Endometrial microvascular endothelial cells (primary cell): Measurements from ENCODE around the gene GPR139. TPM values are rescaled to one million over a fixed set of nuclear protein-coding genes. Genes with fewer than 3 reads are reported as not detected.

Experiments used
- in situ Hi-C: cut with HindIII; loops from 2 replicates; pipeline ENCODE4 v1.10.0; 2017; ENCODE audit warnings: low sequenced_read_pairs, low pct_unique_long_range_greater_than_20kb; ENCODE audit errors: inconsistent ontology term
- total RNA-seq: library from RNA; depleted of rRNA; stranded (reverse); fragments of >200 nt; gene quantifications from one replicate; pipeline ENCODE4 v1.2.3, GENCODE V29; 2015; ENCODE audit errors: inconsistent ontology term

Gene GPR139
- total RNA-seq = not detected

- in situ Hi-C loops = no loop called here
These were observed at the start of gene GPR139 for GRCh38 chr16:20073203-20074098. Gene GPR139 (minus strand): TSS chr16:20073890. CDS start chr16:20073616, 274 bp downstream.

GRCh38 chr16:20122011-20122410 is 48.3 kb upstream of the GPR139 start:
- in situ Hi-C loops = no loop called here

GRCh38 chr16:20114356-20114755 is 40.7 kb upstream of the GPR139 start:
- in situ Hi-C loops = no loop called here

DNA sequence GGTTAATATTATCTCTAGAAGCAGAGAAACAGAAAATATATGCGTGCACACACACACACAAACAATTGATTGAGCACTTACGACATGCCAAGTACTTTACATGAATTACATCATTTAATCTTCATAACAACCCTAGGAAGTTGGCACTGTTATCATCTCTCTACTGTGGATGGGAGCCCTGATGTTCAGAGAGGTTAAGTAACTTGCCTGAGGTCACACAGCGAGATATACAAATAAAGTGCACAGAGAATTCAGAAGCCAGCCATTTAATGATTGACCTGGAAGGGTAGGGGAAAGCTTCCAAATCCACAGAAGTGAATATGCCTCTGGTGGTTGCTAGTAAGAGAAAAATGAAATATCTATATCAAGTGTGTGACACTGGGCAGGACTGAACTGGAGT is 37.5 kb upstream of the GPR139 start:
- in situ Hi-C loops = no loop called here

- in situ Hi-C loops = no loop called here
These were observed 33.4 kb upstream of the GPR139 start for GRCh38 chr16:20107083-20107482.

- in situ Hi-C loops = no loop called here
These were observed 31.0 kb upstream of the GPR139 start for GRCh38 chr16:20104563-20105183.

DNA sequence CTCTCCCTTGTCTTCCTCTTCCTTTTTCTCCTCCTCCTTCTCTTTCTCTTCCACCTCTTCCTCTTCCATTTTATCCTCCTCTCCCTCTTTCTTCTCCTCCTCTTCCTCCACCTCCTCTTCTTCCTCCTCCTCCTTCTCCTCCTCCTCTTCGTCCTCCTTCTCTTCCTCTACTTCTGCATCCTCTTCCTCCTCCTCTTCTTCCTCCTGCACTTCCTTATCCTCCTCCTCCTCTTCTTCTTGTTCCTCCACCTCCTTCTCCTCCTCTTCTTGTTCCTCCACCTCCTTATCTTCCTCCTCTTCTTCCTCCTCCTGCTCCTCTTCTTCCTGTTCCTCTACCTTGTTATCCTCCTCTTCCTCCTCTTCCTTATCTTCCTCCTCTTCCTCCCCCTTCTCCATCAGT is 28.8 kb upstream of the GPR139 start:
- in situ Hi-C loops = no loop called here

DNA sequence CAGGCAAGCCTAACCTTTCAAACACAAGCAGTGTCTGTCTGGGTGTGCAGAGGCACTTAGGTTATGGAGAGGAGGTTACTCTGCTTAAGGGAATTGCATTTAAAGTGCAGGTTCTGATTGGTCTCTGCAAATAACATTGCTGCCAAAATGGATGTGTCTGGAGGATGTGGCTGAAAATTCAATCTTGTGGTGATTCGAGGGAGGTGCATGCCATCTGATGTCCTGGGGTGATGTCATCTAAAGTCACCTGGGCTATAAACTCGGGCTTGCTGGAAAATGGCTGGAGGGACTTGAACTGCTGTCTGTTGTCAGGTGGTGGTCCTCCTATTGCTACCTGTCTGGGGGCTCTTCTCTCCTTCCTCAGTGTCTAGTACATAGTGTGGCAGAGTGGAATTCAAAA is 28.3 kb upstream of the GPR139 start:
- in situ Hi-C loops = no loop called here

DNA sequence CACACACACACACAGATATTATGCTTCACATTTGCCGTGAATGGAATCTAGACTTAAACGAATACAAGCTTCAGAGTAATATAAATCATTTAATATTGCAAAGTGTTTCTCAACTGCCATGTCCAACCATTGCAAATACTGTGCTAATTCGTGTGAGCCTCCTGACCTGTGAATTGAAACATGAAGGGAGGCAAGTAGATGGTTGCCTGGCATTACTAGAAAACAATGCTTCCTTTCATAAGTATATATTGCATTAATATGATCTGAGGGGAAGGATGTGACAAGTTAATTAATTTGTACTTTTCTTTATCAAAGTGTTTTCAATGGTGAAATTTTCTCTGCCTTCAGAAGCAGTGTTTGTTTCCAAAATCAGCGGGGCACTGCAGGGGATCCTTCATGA is 25.7 kb upstream of the GPR139 start:
- in situ Hi-C loops = no loop called here

DNA sequence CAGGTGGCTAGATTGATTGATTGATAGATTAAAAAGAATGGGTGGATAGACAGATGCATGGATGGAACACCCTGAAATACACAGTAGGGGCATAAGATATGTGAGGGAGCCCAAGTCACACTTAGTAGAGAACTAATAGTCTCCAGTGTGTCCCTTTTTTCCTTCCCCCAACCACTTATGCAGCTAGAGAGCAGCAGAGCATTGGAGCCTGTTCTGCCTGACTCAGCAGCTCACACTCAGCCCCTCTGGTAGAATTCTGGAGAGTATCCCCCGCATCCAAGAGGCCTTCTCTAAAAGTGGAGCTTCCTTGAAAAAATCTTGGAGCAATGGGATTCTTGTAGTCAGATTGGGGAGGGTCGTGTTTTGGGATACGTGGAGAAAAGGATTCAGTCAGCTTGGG is 20.5 kb upstream of the GPR139 start:
- in situ Hi-C loops = no loop called here

DNA sequence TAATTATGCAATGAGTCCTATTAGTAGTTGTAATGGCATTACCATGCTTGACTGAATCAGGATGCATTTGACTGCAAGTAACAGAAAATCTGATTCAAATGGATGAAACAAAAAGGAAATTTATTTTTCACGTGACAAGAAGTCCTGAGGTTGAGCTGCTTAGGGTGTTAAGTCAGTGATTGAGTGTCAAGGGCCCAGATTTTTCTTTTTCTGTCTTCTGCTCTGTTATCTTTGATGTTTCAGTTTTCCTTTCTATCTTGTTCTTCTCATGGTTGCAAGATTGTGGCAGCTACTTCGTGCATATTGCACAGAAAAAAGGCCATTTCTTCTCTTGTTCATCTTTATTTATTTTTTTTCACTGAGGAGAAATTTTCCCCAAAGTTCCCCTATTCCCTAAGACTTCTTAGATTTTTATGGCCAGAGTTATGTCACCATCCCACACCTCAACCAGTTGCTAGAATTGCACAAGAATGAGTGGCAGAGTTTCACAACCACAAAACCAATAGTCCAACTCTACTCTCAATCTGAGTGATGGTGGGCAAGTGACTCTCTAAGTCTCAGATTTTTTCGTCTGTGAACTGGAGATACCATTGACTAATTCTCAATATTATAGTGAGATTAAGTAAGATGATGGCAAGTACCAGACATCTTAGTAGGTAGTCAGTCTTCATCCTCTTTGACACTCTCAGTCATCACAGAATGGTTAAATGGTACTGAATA is 15.7 kb upstream of the GPR139 start:
- in situ Hi-C loops = no loop called here

DNA sequence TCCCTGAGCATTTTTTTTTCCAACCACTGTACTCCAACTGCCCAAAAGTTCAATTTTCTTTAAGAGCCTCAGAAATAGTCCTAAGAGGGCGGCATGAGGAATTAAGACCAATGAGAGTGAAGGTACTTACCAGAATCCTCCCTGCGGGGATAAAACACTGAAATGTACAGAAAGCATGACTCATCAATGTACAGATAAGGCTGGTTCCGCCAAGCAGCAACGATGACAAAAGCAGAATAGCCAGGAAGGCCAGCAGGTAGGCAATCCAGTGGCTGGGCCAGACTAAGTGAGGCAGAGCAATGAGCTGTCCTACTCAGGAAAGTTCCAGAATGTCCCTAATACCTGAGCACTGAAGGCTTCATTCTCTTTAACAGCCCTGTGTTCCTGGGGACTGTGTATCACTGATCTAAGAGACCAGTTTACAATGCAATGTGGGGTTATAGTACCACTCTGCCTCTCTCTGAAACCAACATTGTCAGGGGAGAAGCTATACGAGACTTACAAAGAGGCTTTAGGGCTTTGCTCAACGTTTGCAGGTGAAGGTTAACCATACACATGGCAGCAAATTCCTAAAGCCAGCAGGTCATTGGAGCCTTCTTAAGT is 11.0 kb upstream of the GPR139 start:
- in situ Hi-C loops = no loop called here

DNA sequence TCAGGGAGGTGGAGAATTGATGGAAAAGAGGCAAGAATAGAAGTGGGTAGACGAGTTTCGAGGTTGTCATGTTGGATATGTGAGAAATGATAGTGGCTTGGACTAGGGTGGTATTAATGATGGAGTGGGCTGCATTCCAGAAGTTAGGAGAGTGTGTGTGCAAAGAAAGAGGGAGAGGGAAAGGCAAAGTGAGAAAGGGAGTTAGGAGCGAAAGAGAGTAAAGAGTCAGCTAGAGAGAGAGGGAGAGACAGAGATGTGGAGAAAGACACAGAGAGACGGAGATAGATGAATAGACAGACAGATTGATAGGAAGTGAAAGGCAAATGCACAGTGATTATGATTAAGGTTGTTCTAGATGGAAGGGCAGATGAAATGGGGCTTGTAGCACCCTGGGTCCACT is 5.4 kb upstream of the GPR139 start:
- in situ Hi-C loops = no loop called here

GRCh38 chr16:20075243-20075642 is 1.6 kb upstream of the GPR139 start:
- in situ Hi-C loops = no loop called here

DNA sequence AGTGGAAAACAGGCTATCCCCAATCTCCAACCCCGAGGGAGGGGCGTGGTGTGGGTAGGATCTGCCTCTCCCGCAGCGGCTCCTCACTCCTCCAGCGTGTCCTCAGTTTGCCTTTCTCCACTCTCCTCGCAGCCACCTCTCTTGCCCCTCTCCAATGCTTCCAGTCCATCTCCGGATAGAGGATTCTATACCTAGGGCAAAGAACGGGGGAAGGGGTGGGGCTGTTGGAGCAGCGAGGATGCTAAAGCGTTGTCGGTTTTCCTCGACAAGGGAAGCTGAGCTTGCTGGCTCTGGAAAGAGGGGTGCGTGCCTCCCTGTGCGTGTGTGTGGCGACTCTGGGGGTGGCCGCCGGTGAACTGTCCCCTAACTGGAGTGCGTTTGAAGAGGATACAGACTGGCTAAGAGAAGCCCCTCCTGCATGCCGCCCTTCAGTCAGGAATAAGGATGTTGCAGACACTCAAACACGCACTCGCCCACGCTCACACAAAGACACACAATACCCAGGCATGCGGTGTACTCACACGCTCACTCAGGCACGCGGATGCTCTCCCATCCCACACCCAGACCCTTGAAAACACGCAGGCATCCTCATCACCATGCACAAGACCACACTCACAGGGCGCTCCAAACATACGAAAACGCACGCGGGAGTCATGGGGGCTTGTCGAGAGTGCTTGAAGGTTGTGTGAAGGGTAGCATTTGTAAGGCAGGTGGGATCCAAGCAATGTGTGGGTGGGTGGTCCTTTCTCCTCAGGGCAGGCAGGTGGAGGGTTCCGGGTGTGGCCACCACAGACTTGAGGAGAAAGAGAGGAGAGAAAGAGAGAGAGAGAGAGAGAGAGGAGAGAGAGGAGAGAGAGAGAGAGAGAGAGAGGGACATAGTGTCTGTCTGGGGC is 655 bp upstream of the GPR139 start:
- in situ Hi-C loops = no loop called here

- in situ Hi-C loops = no loop called here
These were observed 852 bp downstream of the GPR139 start for GRCh38 chr16:20072874-20073202.

DNA sequence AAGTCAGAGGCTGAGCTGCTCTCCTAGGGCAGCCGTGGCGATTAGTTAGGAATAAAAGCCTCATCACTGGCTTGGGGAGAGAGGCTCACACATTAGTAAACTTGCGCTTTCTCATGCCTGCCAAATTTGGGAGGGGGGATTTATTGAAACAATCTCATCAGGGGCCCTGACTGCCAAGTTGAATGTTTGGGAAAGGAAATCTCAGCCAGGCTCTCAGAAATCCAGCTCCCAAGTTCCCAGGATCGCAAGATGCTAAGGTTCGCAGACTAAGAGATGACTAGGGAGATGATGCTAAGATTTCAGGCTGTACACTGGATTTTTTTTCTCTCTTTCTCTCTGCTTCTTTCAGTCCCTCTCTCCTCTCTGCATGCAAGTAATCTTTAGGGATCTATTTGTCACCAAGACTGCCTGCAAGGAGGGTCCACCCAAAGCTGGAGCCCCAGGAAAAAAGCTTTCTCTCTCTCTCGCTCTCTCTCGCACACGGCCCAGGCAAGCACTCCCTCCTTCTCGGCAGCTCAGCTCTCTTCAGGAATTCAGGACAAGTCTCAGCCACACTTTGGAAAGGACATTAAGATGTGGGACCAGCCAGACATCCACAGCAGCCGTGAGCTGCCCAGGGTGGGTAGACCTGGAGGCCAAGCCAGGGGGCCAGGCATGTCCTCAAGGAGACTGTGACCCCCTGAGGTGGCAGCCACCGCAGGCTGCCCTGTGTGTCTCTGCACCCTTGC is 1.4 kb downstream of the GPR139 start:
- in situ Hi-C loops = no loop called here

GRCh38 chr16:20064931-20065330 is 8.8 kb downstream of the GPR139 start:
- in situ Hi-C loops = no loop called here
